ENCODE measurements around the gene ZNF691. TPM values are rescaled to one million over a fixed set of nuclear protein-coding genes. Genes with fewer than 3 reads are reported as not detected.

Gene ZNF691
- total RNA-seq, 5 donors from 2014 or later (not counting 1 experiment from before 2014, with no cell fraction given), result 4.7 to 14.9 (median 13.0) TPM

GRCh38 chr1:42830631-42831030 is 15.8 kb upstream of the ZNF691 start:
- no peaks in the 10 kb centered on the region for H3K9me3 Mint-ChIP-seq
- H3K27ac Mint-ChIP-seq, result no peak overlapping the region
- H3K4me1 Mint-ChIP-seq, result no peaks in the 10 kb centered on the region
- peaks cover 26% of the 10 kb centered on the region for H3K36me3 Mint-ChIP-seq
- DNase-seq, result no peak
- Histone ChIP-seq H3K36me3 (ENCODE audit: control insufficient read depth in 2 of 2, extremely low read depth in 1 of 2, insufficient read depth in 1 of 2, low read length in 1 of 2) (peaks cover 0 to 2% of the 10 kb centered on the region in 2 donors), H3K9me3 (no peaks in the 10 kb centered on the region), H3K4me3 (ENCODE audit: control insufficient read depth in 1 of 2, extremely low read depth in 1 of 2, low read length in 1 of 2) (no peak overlapping the region), H3K27me3 (replicated peaks in 1 of 2; ENCODE audit: control insufficient read depth in 2 of 2, extremely low read depth in 1 of 2, insufficient read depth in 2 of 2, low read length in 1 of 2) (no peaks in the 10 kb centered on the region), H3K27ac (ENCODE audit: low read length) (no peak overlapping the region), H3K4me1 (ENCODE audit: control insufficient read depth in 1 of 2, extremely low read depth in 1 of 2, insufficient read depth in 2 of 2, low read length in 2 of 2) (no peaks in the 10 kb centered on the region)
- no peak overlapping the region for H3K4me3 Mint-ChIP-seq
- ATAC-seq (replicated peaks in 1 of 4), result no peak
- POLR2A ChIA-PET, result no interaction called here
- CTCF ChIA-PET, result no interaction called here
- 93% methylated on average over 12 of the region's 17 CpGs for WGBS (ENCODE audit: insufficient coverage)
- no peaks in the 10 kb centered on the region for H3K27me3 Mint-ChIP-seq

GRCh38 chr1:42831273-42831672 is 15.1 kb upstream of the ZNF691 start:
- Mint-ChIP-seq H3K4me3 (no peak overlapping the region), H3K36me3 (peaks cover 26% of the 10 kb centered on the region), H3K9me3 (no peaks in the 10 kb centered on the region), H3K4me1 (no peaks in the 10 kb centered on the region), H3K27ac (no peak overlapping the region), H3K27me3 (no peaks in the 10 kb centered on the region)
- Histone ChIP-seq H3K27me3 (replicated peaks in 1 of 2; ENCODE audit: control insufficient read depth in 2 of 2, extremely low read depth in 1 of 2, insufficient read depth in 2 of 2, low read length in 1 of 2) (no peaks in the 10 kb centered on the region), H3K9me3 (no peaks in the 10 kb centered on the region), H3K36me3 (ENCODE audit: control insufficient read depth in 2 of 2, extremely low read depth in 1 of 2, insufficient read depth in 1 of 2, low read length in 1 of 2) (peaks cover 0 to 2% of the 10 kb centered on the region in 2 donors), H3K4me1 (ENCODE audit: control insufficient read depth in 1 of 2, extremely low read depth in 1 of 2, insufficient read depth in 2 of 2, low read length in 2 of 2) (no peaks in the 10 kb centered on the region), H3K4me3 (ENCODE audit: control insufficient read depth in 1 of 2, extremely low read depth in 1 of 2, low read length in 1 of 2) (no peak overlapping the region), H3K27ac (ENCODE audit: low read length) (no peak overlapping the region)
- ChIA-PET CTCF (interaction anchor here in 1 of 2 donors (0.6 kb wide), 1 partner anchor 23 kb away, joined by 6 read pairs; no protein-coding TSS in a partner anchor), POLR2A (interaction anchor here in 1 of 2 donors (0.7 kb wide), 1 partner anchor 82 kb away, joined by 3 read pairs; no protein-coding TSS in a partner anchor)
- no peak for ATAC-seq (replicated peaks in 1 of 4)
- no peak for DNase-seq

- Histone ChIP-seq H3K9me3 (no peaks in the 10 kb centered on the region), H3K27me3 (replicated peaks in 1 of 2; ENCODE audit: control insufficient read depth in 2 of 2, extremely low read depth in 1 of 2, insufficient read depth in 2 of 2, low read length in 1 of 2) (no peaks in the 10 kb centered on the region), H3K27ac (ENCODE audit: low read length) (no peak overlapping the region), H3K4me1 (ENCODE audit: control insufficient read depth in 1 of 2, extremely low read depth in 1 of 2, insufficient read depth in 2 of 2, low read length in 2 of 2) (no peaks in the 10 kb centered on the region), H3K4me3 (ENCODE audit: control insufficient read depth in 1 of 2, extremely low read depth in 1 of 2, low read length in 1 of 2) (no peak overlapping the region), H3K36me3 (ENCODE audit: control insufficient read depth in 2 of 2, extremely low read depth in 1 of 2, insufficient read depth in 1 of 2, low read length in 1 of 2) (peaks cover 0 to 2% of the 10 kb centered on the region in 2 donors)
- no peaks in the 10 kb centered on the region for H3K27me3 Mint-ChIP-seq
- 100% methylated on average over 1 of the region's 3 CpGs for WGBS (ENCODE audit: insufficient coverage)
- H3K9me3 Mint-ChIP-seq, result no peaks in the 10 kb centered on the region
- POLR2A ChIA-PET, result interaction anchor here in 1 of 2 donors (0.7 kb wide), 1 partner anchor 29 kb away, joined by 11 read pairs; no protein-coding TSS in a partner anchor
- ATAC-seq (replicated peaks in 1 of 4), result no peak
- H3K4me1 Mint-ChIP-seq, result no peaks in the 10 kb centered on the region
- CTCF ChIA-PET, result no interaction called here
- no peak overlapping the region for H3K27ac Mint-ChIP-seq
- H3K36me3 Mint-ChIP-seq, result peaks cover 25% of the 10 kb centered on the region
- no peak overlapping the region for H3K4me3 Mint-ChIP-seq
- DNase-seq, result no peak
These were observed 13.7 kb upstream of the ZNF691 start for GRCh38 chr1:42832641-42833240.

GRCh38 chr1:42833981-42834380 is 12.4 kb upstream of the ZNF691 start:
- no peak for ATAC-seq (replicated peaks in 1 of 4)
- H3K36me3 ChIP-seq (ENCODE audit: control insufficient read depth in 2 of 2, extremely low read depth in 1 of 2, insufficient read depth in 1 of 2, low read length in 1 of 2), result peaks cover 0 to 2% of the 10 kb centered on the region in 2 donors
- H3K4me3 Mint-ChIP-seq, result no peak overlapping the region
- H3K9me3 ChIP-seq, result no peaks in the 10 kb centered on the region
- H3K4me1 Mint-ChIP-seq, result no peaks in the 10 kb centered on the region
- no peaks in the 10 kb centered on the region for H3K27me3 Mint-ChIP-seq
- DNase-seq, result no peak
- H3K27me3 ChIP-seq (replicated peaks in 1 of 2; ENCODE audit: control insufficient read depth in 2 of 2, extremely low read depth in 1 of 2, insufficient read depth in 2 of 2, low read length in 1 of 2), result no peaks in the 10 kb centered on the region
- no peaks in the 10 kb centered on the region for H3K9me3 Mint-ChIP-seq
- ChIA-PET CTCF (no interaction called here), POLR2A (no interaction called here)
- H3K4me1 ChIP-seq (ENCODE audit: control insufficient read depth in 1 of 2, extremely low read depth in 1 of 2, insufficient read depth in 2 of 2, low read length in 2 of 2), result no peaks in the 10 kb centered on the region
- no peak overlapping the region for H3K4me3 ChIP-seq (ENCODE audit: control insufficient read depth in 1 of 2, extremely low read depth in 1 of 2, low read length in 1 of 2)
- H3K36me3 Mint-ChIP-seq, result peaks cover 23% of the 10 kb centered on the region
- H3K27ac ChIP-seq (ENCODE audit: low read length), result no peak overlapping the region
- no peak overlapping the region for H3K27ac Mint-ChIP-seq
- 100% methylated on average over 2 of the region's 4 CpGs for WGBS (ENCODE audit: insufficient coverage)

- no peaks in the 10 kb centered on the region for H3K27me3 Mint-ChIP-seq
- H3K36me3 ChIP-seq (ENCODE audit: control insufficient read depth in 2 of 2, extremely low read depth in 1 of 2, insufficient read depth in 1 of 2, low read length in 1 of 2), result peaks cover 0 to under 1% of the 10 kb centered on the region in 2 donors
- H3K27me3 ChIP-seq (replicated peaks in 1 of 2; ENCODE audit: control insufficient read depth in 2 of 2, extremely low read depth in 1 of 2, insufficient read depth in 2 of 2, low read length in 1 of 2), result no peaks in the 10 kb centered on the region
- no peaks in the 10 kb centered on the region for H3K4me1 ChIP-seq (ENCODE audit: control insufficient read depth in 1 of 2, extremely low read depth in 1 of 2, insufficient read depth in 2 of 2, low read length in 2 of 2)
- no peak overlapping the region for H3K27ac ChIP-seq (ENCODE audit: low read length)
- ChIA-PET CTCF (no interaction called here), POLR2A (no interaction called here)
- no peak overlapping the region for H3K4me3 ChIP-seq (ENCODE audit: control insufficient read depth in 1 of 2, extremely low read depth in 1 of 2, low read length in 1 of 2)
- ATAC-seq (replicated peaks in 1 of 4) (no peak), DNase-seq (no peak)
- no peaks in the 10 kb centered on the region for H3K4me1 Mint-ChIP-seq
- WGBS (ENCODE audit: insufficient coverage), result 100% methylated on average over 4 of the region's 5 CpGs
- no peaks in the 10 kb centered on the region for H3K9me3 ChIP-seq
- no peak overlapping the region for H3K4me3 Mint-ChIP-seq
- no peaks in the 10 kb centered on the region for H3K9me3 Mint-ChIP-seq
- no peak overlapping the region for H3K27ac Mint-ChIP-seq
- peaks cover 17% of the 10 kb centered on the region for H3K36me3 Mint-ChIP-seq
These were observed 11.6 kb upstream of the ZNF691 start for GRCh38 chr1:42834803-42835202.

- Mint-ChIP-seq H3K27me3 (no peaks in the 10 kb centered on the region), H3K36me3 (peaks cover 10% of the 10 kb centered on the region), H3K9me3 (no peaks in the 10 kb centered on the region), H3K4me3 (no peak overlapping the region), H3K4me1 (no peaks in the 10 kb centered on the region), H3K27ac (no peak overlapping the region)
- Histone ChIP-seq H3K36me3 (ENCODE audit: control insufficient read depth in 2 of 2, extremely low read depth in 1 of 2, insufficient read depth in 1 of 2, low read length in 1 of 2) (no peaks in the 10 kb centered on the region), H3K27ac (ENCODE audit: low read length) (no peak overlapping the region), H3K9me3 (no peaks in the 10 kb centered on the region), H3K4me1 (ENCODE audit: control insufficient read depth in 1 of 2, extremely low read depth in 1 of 2, insufficient read depth in 2 of 2, low read length in 2 of 2) (no peaks in the 10 kb centered on the region), H3K4me3 (ENCODE audit: control insufficient read depth in 1 of 2, extremely low read depth in 1 of 2, low read length in 1 of 2) (no peak overlapping the region), H3K27me3 (replicated peaks in 1 of 2; ENCODE audit: control insufficient read depth in 2 of 2, extremely low read depth in 1 of 2, insufficient read depth in 2 of 2, low read length in 1 of 2) (no peaks in the 10 kb centered on the region)
- ChIA-PET POLR2A (interaction anchor here in 1 of 2 donors (0.6 kb wide), 1 partner anchor 26 kb away, joined by 3 read pairs; no protein-coding TSS in a partner anchor), CTCF (no interaction called here)
- WGBS (ENCODE audit: insufficient coverage), result no CpG with 5 or more reads among the region's 2 CpGs
- DNase-seq (no peak), ATAC-seq (replicated peaks in 1 of 4) (no peak)
These were observed 11.0 kb upstream of the ZNF691 start for GRCh38 chr1:42835422-42835821.
